GM12891 (cell line): Measurements from ENCODE around the gene KHK.

Experiments used
- DNase-seq: peaks from one replicate; pipeline ENCODE4 v3.0.0; 2011; ENCODE audit warnings: low spot score; ENCODE audit not compliant: insufficient read length
- FAIRE-seq: peaks from 2 replicates; lab custom pipeline; 2011; peaks lifted over from hg19 to GRCh38; lab: Jason Lieb, UNC
- PAX5 ChIP-seq: IDR thresholded peaks from 2 replicates; pipeline ENCODE4 v1.6.1; 2011; ENCODE audit warnings: low read length, moderate library complexity, mild to moderate bottlenecking; ENCODE audit not compliant: insufficient read depth, severe bottlenecking
- POLR2A ChIP-seq: IDR thresholded peaks from 2 replicates; pipeline ENCODE4 v1.6.1; 2011; ENCODE audit warnings: low read depth, low read length, control low read depth
- POLR2AphosphoS5 ChIP-seq: IDR thresholded peaks from 2 replicates; pipeline ENCODE4 v1.6.1; 2011; ENCODE audit warnings: low read depth, low read length, control low read depth
- POU2F2 ChIP-seq: IDR thresholded peaks from 2 replicates; pipeline ENCODE4 v1.6.1; 2011; ENCODE audit warnings: low read depth, mild to moderate bottlenecking, control low read depth, low read length, moderate library complexity
- SPI1 ChIP-seq: IDR thresholded peaks from 2 replicates; pipeline ENCODE4 v1.6.1; 2011; ENCODE audit warnings: low read depth, low read length, control low read depth
- TAF1 ChIP-seq: IDR thresholded peaks from 2 replicates; pipeline ENCODE4 v1.6.1; 2011; ENCODE audit warnings: low read depth, low read length, control low read depth

Gene KHK

GRCh38 chr2:27059141-27059820 is 27.3 kb upstream of the KHK start:
- FAIRE-seq (no peak), DNase-seq (no peak)
- TF ChIP-seq POLR2A (no peak), POLR2AphosphoS5 (no peak), POU2F2 (no peak), PAX5 (no peak), TAF1 (no peak)

GRCh38 chr2:27060323-27060722 is 26.2 kb upstream of the KHK start:
- TF ChIP-seq TAF1 = no peak
- no peak for TF ChIP-seq SPI1
- no peak for TF ChIP-seq POU2F2
- TF ChIP-seq PAX5 = no peak
- no peak for TF ChIP-seq POLR2AphosphoS5
- no peak for TF ChIP-seq POLR2A
- DNase-seq = no peak
- FAIRE-seq = no peak

DNA sequence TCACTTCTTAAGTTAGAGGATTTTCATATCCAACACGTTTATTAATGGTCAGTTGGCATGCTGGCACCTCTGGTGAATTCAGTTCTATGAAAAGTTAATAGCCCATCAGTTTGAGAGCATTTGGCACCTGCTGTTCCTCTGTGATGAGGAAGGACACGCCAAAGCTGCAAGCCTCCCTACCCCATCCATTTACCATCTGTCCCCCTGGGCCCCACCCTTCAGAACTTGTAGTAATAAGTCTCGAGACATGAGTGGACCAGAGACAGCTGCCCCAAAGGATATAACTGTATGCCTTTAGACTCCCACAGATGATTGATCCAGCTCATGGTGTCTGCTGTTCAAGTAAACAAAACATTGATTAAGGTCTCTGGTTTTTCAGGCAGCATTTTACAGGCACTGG is 21.4 kb upstream of the KHK start:
- DNase-seq (no peak), FAIRE-seq (no peak)
- TF ChIP-seq SPI1 (no peak), TAF1 (no peak), POU2F2 (no peak), POLR2A (no peak), POLR2AphosphoS5 (no peak), PAX5 (no peak)

DNA sequence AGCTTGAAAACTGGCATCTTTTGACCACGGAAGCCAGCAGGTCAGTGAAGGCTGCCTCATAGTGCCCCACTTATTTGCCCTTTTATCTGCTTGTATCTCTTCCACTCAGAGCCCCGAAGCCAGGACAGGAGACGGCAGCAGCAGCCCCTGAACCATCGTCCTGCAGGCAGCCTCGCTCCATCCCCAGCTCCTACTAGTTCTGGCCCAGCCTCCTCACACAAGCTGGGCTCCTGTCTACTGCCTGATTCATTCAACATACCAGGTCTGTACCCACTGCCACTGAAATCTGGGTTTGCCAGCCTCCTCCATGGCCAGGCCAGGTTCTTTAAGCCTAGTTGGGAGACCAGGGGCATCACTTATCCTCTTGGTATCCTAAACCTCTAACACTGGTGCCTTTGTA is 19.2 kb upstream of the KHK start:
- FAIRE-seq (no peak), DNase-seq (no peak)
- TF ChIP-seq PAX5 = no peak
- TF ChIP-seq TAF1 = no peak
- TF ChIP-seq SPI1 = no peak
- no peak for TF ChIP-seq POLR2AphosphoS5
- no peak for TF ChIP-seq POU2F2
- TF ChIP-seq POLR2A = no peak

DNA sequence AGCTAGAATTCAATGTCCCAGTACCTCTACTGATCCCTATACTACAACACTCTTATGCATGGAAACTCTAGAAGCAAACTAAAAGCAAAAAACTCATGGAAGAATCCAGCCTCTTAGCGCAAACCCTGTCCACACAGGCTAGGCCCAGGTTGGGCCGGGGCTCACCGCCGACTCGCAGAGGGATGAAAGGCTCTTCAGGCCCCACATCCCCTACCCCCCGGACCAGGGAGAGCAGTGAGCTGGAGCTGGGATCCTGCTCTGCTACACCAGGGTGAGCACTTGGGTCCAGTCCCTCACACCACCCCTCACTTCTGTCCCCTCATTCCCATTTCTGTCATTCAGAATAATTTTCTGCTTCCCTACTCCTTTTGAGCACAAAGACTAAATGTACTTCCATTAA is 17.1 kb upstream of the KHK start:
- FAIRE-seq = no peak
- TF ChIP-seq POU2F2 (no peak), TAF1 (no peak), POLR2AphosphoS5 (no peak), SPI1 (no peak), POLR2A (no peak), PAX5 (no peak)
- DNase-seq = no peak

- TF ChIP-seq POU2F2 = no peak
- no peak for TF ChIP-seq TAF1
- TF ChIP-seq POLR2A = no peak
- TF ChIP-seq POLR2AphosphoS5 = no peak
- TF ChIP-seq SPI1 = no peak
- no peak for TF ChIP-seq PAX5
- DNase-seq (no peak), FAIRE-seq (no peak)
Measured at GRCh38 chr2:27069961-27070618, 16.5 kb upstream of the KHK start.

DNA sequence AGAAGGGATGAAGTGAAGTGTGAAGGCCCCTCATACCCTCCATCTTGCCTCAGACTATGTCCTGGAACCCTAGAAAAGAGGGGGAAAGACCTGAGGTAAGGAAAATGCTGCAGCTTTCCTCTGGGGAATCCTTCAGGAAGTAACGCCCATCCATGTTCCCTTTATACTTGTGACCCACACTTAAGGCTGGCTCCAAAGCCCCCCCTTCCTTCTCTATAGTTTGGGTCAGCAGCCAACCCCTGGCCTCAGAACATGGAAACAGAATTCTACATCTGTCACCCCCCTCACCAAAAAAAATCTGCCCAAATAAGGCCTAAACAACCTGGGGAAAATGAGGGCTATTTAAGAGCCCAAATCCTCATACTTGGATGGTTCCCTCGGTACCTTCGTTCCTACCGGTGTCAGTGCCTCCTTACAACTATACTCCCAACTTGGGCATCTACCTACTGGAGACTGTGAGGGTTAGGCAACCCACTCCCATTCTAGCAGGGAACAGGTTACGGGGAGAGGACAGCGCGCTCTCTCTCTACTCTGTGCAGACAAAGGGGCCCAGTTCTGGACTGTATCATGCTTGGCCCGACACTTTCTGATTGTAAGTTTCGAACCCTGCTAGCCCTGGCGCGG is 15.8 kb upstream of the KHK start:
- FAIRE-seq = no peak
- TF ChIP-seq POLR2A (no peak), POU2F2 (no peak), SPI1 (no peak), POLR2AphosphoS5 (no peak), PAX5 (no peak), TAF1 (no peak)

DNA sequence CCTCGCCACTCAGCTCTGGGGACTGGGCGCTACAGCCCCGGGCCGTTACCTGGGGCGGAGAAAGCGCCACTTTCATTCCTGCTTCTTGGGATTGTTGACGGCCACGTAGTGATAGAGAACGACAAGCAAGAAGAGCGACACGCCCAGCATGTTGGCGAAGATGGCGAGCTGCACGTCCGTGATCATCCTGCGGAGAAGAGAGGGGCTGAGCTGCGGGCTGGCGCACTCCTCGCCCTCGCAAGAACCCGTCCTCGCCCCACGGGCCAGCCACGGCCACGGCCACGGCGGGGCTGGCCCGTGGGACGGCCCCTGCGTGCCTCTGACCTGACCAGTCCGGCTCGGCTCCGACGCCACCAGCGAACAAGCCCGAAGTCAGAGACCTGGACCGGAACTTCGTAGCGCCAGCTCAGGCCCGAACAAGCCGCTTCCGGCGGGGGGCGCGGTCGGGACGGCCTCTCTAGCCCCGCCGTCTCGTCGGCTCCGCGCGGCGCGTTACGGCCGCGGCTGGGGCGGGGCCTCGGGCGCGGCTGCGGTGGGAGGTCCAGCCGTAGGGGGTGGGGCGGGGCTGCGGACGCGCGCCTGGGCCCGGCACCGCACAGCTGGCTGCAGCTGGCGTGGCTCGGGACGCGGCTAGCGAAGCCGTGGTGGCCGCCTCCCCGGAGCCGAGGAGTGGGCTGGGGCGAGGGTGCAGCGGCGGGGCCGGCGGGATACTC is 15.1 kb upstream of the KHK start, which contains the start of gene OST4:
TSS of gene OST4 (minus strand) at position 378 of the 713 bp plus-strand sequence.
- peak; percentile 98 for DNase-seq
- peak; percentile 97 for FAIRE-seq
- TF ChIP-seq PAX5 (peak; percentile 17), POLR2A (peak; percentile 88), POU2F2 (no peak), TAF1 (0 out of 2 replicates have a peak, but pooled peaks have one; percentile 64), POLR2AphosphoS5 (peak; percentile 87)

More for the DNA sequence above, 15.8 kb upstream of the KHK start:
- no peak for DNase-seq

- DNase-seq (no peak), FAIRE-seq (peak; percentile 23)
- no peak for TF ChIP-seq POU2F2
- no peak for TF ChIP-seq POLR2A
- TF ChIP-seq PAX5 = no peak
- TF ChIP-seq POLR2AphosphoS5 = no peak; the same call in 1 of the 2 replicates
- TF ChIP-seq SPI1 = no peak
- no peak for TF ChIP-seq TAF1
Measured at GRCh38 chr2:27071990-27072830, 14.4 kb upstream of the KHK start.
